ENCODE data around the gene LRRC75B. TPM values are rescaled to one million over a fixed set of nuclear protein-coding genes. Genes with fewer than 3 reads are reported as not detected.
"Not testable (repeated sequence)": the region's sequence is repeated elsewhere in the genome, so short reads cannot be mapped to it uniquely, and the experiment has no call there.

The LRRC75B gene
- total RNA-seq, 1 donor from 2014 or later: 14.1 TPM

GRCh38 chr22:24621244-24621643, 28.4 kb upstream of the LRRC75B start:
- not testable (repeated sequence) for H3K4me3 ChIP-seq (ENCODE audit: low read depth, low read length); DNase-seq (ENCODE audit: low read depth)
- TF ChIP-seq, protein P1, sequence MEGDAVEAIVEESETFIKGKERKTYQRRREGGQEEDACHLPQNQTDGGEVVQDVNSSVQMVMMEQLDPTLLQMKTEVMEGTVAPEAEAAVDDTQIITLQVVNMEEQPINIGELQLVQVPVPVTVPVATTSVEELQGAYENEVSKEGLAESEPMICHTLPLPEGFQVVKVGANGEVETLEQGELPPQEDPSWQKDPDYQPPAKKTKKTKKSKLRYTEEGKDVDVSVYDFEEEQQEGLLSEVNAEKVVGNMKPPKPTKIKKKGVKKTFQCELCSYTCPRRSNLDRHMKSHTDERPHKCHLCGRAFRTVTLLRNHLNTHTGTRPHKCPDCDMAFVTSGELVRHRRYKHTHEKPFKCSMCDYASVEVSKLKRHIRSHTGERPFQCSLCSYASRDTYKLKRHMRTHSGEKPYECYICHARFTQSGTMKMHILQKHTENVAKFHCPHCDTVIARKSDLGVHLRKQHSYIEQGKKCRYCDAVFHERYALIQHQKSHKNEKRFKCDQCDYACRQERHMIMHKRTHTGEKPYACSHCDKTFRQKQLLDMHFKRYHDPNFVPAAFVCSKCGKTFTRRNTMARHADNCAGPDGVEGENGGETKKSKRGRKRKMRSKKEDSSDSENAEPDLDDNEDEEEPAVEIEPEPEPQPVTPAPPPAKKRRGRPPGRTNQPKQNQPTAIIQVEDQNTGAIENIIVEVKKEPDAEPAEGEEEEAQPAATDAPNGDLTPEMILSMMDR (conservative IDR thresholded peaks at IDR 0.05; ENCODE audit: low read depth, low read length): peak; percentile 11

GRCh38 chr22:24614794-24615193, 21.9 kb upstream of the LRRC75B start:
- not testable (repeated sequence) for DNase-seq (ENCODE audit: low read depth); H3K4me3 ChIP-seq (ENCODE audit: low read depth, low read length)

GRCh38 chr22:24609888-24610287, 17.0 kb upstream of the LRRC75B start:
- H3K4me3 ChIP-seq (ENCODE audit: low read depth, low read length); DNase-seq (ENCODE audit: low read depth): not testable (repeated sequence)

DNA sequence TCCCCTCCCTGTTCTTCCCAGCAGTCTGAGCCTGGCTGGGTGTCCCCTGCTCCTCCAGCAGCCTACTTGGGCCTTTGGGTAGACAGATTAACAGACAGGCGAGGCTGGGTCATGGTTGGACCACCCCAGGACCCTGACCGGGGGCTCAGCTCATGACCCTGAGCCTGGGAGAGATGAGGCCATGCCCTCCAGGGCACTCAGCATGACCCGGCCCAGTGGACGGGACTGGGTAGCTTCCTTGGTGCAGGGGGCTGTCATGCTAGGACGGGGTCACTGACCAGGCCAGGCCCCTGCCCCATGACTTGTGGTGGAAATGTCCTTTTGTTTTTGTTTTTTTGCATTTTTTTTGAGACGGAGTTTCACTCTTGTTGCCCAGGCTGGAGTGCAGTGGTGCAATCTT, 15.5 kb upstream of the LRRC75B start:
- not testable (repeated sequence) for DNase-seq (ENCODE audit: low read depth)
- peak overlapping the region; percentile 38 for H3K4me3 ChIP-seq (ENCODE audit: low read depth, low read length)

- peak overlapping the region; percentile 38 for H3K4me3 ChIP-seq (ENCODE audit: low read depth, low read length)
- not testable (repeated sequence) for DNase-seq (ENCODE audit: low read depth)
These were observed 14.6 kb upstream of the LRRC75B start for GRCh38 chr22:24607429-24607983.

DNA sequence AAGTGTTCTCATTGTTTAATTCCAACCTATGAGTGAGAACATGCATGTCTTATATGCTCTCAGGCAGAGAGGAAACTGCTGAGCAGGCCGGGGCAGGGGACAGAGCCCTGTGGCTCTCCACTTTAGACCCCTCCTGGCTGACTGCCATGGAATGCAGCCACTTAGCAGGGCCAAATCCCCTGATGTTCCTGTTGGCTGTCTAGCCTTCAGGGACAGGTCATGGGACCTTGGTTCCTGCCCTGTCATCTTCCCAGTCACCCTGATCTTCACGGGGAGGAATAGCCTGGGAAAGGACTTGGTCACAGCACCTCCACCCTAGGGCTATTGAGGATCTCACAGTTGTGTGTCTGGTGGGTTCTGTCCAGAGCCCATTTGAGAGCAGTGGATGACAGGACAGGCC, 13.5 kb upstream of the LRRC75B start:
- H3K4me3 ChIP-seq (ENCODE audit: low read depth, low read length); DNase-seq (ENCODE audit: low read depth): not testable (repeated sequence)

- TF ChIP-seq, protein P1 (conservative IDR thresholded peaks at IDR 0.05; ENCODE audit: low read depth, low read length): peak; percentile 28
- not testable (repeated sequence) for DNase-seq (ENCODE audit: low read depth)
- peak overlapping the region; percentile 72 for H3K4me3 ChIP-seq (ENCODE audit: low read depth, low read length)
These were observed 11.1 kb upstream of the LRRC75B start for GRCh38 chr22:24603770-24604629.

DNA sequence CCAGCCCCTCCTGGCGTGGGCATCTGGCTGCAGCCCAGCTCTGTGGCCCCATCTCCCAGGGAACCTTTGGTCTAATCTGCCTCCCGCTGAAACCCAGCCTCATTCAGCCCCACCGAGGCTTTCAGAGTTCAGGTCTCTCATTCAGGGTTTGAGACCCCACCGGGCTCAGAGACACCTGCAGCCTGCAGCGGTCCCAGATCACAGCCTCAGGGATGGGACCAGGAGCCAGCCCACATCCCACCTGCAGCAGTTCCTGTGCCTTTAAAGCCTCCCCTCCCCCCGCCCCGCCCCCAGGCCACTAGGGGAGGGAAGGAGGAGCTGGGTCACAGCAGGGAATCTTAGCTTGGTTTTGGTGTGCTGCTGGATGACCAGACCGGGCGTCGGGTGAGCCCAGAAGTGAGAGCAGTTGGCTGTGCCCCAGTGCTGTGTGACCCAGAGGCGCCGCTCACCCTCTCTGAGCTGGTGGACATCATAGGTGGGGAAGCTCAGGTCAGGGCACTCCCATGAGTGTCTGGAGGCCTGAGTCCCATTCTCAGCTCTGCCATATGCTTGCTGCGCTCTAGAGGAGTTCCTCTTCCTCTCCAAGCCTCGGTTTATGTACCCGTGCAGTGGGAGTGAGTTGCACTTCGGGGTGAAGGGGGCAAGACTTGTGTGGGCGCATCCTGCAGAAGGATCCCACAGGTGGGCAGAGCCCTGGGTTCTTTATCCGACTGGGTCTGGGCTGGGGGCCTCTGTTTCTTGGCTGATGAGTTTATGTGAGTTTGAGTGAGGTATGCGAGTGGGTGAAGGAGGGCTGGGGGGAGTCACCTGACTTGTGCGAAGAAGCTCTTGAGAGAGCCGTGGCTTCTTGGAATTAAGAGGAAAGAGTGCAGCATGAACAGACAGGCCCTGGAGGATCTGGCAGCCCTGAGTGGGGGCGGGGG, 10.2 kb upstream of the LRRC75B start, which contains the start of gene GGT1:
GGT1 (plus strand) TSS at position 347 of the 923 bp plus-strand sequence. CDS start 7,889 bp downstream, outside the sequence.
- DNase-seq (ENCODE audit: low read depth): not testable (repeated sequence)
- H3K4me3 ChIP-seq (ENCODE audit: low read depth, low read length): peak within 1 kb of the TSS; percentile 72

- not testable (repeated sequence) for H3K4me3 ChIP-seq (ENCODE audit: low read depth, low read length); DNase-seq (ENCODE audit: low read depth)
These were observed 9.4 kb upstream of the LRRC75B start for GRCh38 chr22:24602105-24602749.

DNA sequence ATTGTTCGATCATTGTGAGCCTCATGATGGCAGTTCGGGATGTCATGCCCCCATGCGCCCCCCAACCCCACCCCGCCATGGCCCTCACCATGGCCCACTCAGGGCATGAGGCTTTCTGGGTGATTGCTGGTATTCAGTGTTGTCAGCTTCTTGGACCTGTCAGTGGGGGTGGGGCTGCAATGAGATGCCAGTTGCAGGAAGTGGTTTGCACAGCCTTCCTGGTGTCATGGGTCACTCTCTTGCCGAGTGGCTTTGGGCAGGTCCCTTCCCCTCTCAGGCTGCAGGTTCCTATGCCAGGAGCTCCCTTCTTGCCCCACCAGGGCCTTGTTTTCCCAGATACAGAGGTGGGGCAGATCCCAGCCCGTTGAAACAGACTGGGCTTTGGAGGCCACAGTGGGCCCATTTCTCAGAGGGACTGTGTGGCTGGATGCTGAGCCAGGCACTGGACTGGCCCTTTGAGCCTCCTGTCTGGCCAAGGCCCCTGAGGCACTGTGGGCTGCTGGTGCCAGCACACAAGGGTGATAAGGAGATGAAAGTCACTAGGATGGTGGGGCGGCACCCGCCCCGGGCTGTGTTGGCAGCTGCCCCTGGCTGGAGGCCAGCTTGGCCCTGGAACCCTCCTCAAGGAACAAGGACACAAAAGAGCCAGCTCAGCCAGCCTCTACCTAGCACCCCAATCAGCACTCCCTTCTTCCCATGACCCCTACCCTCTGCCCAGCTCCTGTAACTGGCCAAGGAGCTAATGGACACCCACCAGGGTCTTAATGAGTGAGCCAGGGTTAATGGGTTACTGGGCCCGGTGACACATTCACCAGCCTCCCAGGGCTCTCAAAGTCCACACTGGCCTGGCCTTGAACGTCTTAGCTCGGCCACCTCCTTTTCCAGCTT, 8.6 kb upstream of the LRRC75B start:
- TF ChIP-seq, protein P1 (conservative IDR thresholded peaks at IDR 0.05; ENCODE audit: low read depth, low read length): no peak
- DNase-seq (ENCODE audit: low read depth): no peak
- no peak overlapping the region for H3K4me3 ChIP-seq (ENCODE audit: low read depth, low read length)

DNA sequence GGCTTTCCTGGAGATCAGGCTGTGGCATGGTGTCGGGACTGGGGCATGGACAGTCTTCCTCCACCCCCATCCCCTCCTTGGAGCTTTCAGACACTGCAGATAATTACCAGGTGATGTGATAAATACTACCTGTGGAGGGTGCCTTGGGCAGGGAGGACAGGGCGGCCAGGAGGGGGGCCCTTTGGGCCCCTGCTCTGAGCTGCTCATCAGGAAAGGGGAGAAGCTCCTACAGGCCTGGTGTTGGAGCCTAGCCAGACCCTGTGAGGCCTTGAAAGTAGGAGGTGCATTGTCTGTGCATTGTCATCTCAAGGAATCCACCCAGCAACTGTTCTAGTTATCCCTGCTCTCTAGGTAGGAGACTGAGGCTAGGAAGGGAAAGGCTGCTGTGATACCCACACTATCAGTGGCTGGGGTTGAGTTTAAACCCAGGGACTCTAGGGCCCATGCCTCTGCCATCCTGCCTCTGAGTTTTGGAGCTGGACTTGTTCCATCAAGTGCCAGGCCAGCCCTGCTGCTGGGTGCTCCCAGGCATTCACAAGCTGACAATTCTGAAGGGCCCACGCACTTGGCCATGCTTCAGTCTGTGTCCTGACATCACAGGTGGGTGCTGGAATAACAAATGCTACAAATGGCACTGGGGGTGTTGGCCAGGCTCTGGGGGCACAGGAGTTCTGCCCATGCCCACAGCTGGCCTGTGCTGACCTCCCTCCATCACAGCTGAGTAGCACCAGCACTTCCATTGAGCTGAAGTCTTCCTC, 7.3 kb upstream of the LRRC75B start:
- not testable (repeated sequence) for DNase-seq (ENCODE audit: low read depth); H3K4me3 ChIP-seq (ENCODE audit: low read depth, low read length)

Data from epithelial cell of proximal tubule (primary cell).